ENCODE data around the gene FOXB2.
A peak's percentile ranks its signal among the peaks of the same experiment; 100 is the strongest.

The FOXB2 gene

DNA sequence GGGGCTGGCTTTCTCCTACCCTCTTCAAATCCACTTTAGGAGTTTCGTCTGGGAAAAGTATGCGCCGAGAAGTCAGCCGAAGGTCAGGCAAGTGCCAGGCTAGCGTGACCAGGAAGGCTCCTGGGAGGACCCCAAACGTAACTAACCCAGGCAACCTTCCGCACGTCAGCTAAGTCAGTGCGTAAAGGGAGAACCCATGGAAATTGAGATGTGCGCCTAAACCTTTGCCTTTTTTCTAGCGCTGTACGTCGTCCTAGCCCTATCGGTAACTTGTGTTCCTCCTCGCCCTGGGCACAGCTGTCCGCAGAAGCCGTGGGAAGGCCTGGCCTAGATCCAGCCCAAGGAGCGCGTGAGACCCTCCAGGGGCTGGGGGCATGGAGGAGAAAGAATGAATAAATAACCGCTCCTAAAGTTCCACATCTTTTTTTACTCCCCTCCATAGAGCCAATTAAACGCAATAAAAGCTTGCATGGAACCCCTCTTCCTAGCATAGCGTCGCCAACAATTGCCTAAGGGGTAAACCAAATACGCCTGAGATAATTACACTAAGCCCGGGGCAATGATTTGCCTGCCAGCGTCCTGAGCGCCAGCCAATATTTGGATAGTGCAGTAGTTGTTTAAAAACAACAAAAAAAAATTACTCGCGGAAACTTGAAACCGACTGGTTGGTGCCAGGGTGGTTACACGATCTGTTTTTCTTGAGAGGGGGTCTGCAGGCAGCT, 4.0 kb upstream of the FOXB2 start:
- Histone ChIP-seq H3K4me3 (no peak overlapping the region), H3K27ac (no peak overlapping the region)

GRCh38 chr9:77016121-77016525, 3.3 kb upstream of the FOXB2 start:
- Histone ChIP-seq H3K27ac (no peak overlapping the region), H3K4me3 (no peak overlapping the region)

DNA sequence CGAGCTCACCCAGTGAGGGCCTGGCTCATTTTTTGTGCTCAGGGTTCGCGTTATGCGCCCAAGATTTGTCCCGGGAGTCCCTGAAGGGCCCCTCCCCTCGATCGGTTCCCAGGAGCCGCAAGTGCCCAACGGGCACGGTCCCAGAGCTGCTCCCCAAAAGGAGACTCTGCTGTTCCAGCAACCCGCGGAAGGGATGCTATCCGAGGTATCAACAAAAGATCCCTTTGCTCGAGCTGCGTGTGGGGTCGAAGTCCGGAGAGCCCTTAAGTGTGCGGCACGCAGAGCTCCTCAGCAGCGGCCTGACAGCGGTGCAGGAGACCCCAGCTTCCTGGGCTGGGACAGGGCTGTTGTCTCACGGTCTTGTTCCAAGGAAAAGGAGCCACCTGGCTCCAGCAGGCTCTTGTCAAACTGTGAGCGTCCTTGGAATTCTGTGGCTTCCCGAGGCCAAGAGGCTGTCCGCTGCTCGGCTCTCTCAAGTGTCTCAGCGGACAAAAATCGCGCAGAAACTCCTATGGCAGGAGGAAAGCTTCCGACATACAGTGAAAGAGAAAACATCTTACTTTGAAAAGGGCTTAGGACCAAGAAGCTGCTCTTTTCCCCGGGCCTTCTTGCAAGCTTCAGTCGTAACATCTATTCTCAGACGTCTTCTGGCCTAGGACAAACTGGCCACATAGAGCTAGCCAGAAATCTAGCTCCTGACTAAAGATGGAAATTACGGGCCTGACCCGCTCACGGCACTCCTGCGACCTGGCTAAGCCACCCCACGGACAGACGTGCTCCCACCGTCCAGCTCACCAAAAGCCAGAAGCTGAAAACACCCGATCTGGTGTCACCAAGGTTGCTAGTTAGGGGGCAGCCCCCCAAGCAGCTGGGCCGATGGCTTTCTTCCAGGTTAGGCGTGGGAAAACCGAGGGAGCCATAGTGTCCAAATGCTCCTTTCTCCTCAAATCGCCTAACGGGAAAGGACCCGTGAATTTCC, 2.6 kb upstream of the FOXB2 start:
- no peak overlapping the region for H3K27ac ChIP-seq

DNA sequence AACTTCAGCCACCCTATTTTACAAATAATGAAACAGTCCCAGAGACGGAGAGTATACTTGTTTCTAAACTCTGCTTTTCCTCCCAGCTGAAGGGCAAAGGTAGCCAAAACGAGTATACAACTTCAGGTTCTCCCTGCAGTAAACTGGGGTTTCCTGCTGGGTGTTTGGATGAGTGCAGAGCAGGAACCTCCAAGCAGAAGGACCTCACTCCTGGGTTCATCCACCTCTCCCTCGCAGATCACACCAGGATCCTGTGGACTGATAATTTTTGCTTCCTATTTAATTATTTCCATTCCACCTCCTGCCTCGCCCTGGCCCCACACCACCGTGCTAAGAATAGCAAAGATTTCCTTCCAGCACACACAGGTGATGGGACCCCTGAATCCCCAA, 2.0 kb upstream of the FOXB2 start:
- Histone ChIP-seq H3K27ac (no peak overlapping the region), H3K4me3 (no peak overlapping the region)

More for the DNA sequence above, 2.6 kb upstream of the FOXB2 start:
- H3K4me3 ChIP-seq, result no peak overlapping the region

GRCh38 chr9:77018058-77018968, 1.1 kb upstream of the FOXB2 start:
- H3K4me3 ChIP-seq, result no peak overlapping the region
- no peak overlapping the region for H3K27ac ChIP-seq

DNA sequence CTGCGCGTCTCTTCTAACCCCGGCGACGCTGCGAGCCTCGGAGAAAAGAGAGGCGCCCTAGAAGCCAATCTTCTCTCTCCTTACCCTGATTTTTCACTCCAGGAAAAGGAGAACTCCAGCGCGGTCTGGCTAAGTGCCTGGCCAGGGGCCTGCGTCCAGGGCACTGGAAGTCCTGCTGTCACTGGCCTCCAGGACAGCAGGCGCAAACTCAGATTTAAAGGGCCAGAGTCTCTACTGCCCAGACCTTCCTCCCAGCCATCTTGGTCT, 553 bp upstream of the FOXB2 start:
- H3K27ac ChIP-seq, result no peak overlapping the region
- no peak overlapping the region for H3K4me3 ChIP-seq

GRCh38 chr9:77019926-77020412, 514 bp downstream of the FOXB2 start:
- Histone ChIP-seq H3K27ac (no peak overlapping the region), H3K4me3 (peak overlapping the region in 1 of 7 experiments; percentile 12)

DNA sequence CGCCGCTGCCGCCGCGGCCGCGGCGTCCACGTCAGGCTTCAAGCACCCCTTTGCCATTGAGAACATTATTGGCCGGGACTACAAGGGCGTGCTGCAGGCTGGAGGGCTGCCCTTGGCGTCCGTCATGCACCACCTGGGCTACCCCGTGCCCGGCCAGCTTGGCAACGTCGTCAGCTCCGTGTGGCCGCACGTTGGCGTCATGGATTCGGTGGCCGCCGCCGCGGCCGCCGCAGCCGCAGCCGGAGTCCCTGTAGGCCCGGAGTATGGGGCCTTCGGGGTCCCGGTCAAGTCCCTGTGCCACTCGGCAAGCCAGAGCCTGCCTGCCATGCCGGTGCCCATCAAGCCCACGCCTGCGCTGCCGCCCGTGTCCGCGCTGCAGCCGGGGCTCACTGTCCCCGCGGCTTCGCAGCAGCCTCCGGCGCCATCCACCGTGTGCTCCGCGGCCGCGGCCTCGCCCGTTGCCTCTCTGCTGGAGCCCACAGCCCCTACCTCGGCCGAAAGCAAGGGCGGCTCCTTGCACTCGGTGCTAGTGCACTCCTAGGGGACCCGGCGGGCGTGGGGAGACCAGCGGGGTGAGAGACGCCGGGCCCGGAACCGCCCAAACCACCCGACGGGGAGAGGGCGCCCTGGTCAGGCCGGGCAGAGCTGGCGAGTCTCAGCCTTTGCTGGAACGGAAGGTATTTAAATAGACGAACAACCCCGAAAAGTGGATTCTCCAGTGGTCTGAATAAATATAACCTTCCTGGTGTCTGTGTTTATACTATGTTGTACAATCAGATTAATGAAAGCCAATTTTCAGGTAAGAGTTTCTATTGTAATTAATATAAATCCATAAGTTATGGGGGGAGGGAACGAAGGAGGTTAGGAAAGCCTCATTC, 1.2 kb downstream of the FOXB2 start:
- H3K27ac ChIP-seq, result no peak overlapping the region
- peak overlapping the region in 1 of 7 experiments; percentile 12 for H3K4me3 ChIP-seq

DNA sequence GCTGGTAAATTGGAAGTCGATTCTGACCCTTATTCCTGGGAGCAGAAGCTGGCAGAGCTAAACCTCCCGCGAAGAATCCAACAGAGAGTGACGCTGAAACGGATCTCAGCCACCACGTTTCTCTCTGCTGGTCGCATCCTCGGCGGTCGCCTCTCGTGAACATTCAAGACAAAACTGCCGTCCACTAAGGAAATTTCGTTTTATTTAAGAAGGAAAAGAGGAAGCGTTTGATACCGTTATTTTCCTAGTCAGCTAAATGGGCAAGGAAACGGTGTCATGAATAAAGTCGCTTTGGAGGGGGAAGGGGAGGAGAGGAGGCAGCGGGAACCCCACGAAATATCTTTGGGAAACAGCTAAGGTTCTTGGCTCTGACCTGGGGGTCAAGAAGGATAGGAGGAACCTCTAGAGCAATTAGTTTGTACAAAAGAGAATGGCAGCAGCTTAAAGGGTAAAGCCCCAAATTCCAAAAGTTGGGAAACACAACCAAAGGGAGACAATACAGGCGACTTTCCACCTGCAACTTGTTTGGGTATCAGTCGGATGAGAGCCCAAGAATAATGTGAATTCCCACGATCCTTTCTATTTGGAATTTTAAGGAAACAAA, 1.9 kb downstream of the FOXB2 start:
- no peak overlapping the region for H3K4me3 ChIP-seq
- H3K27ac ChIP-seq, result no peak overlapping the region

DNA sequence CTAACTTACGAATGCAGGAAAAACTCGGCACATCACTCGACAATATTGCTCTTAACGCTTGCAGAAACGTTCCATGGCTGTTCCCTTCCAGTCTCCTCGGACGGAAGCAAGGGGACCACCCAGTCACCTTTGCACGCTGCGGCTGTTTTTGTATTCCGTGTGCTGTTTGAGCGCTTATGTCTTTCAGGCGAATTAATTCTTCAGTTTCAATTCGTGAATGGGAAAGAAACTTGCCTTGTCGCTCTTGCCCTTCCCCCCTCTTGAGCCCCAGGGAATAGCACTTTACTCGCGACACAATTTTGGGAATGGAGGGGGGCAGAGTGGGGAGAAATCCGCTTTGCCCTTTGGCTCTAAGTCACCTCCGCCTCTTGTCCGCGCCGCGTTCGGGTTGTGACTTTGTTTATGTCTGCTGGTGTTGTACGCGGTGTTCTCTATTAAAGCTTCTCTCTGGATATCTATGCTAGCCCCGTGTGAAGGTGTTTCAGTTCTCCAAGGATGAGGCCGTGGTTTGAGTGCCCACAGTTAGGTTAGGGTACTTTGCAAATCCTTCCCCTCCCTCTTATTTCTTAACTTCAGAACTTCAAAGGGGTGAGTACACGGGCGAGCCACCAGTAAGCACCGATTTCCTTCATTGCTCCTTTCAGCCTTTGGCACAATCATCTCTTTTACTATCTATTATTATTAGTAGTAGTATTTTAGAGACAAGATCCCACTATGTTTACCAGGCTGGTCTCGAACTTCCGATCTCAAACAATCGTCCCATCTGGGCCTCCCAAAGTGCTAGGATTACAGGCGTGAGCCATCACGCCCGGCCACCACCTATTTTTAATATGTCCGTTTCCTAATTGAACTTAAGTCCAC, 2.7 kb downstream of the FOXB2 start:
- no peak overlapping the region for H3K4me3 ChIP-seq
- H3K27ac ChIP-seq, result no peak overlapping the region

DNA sequence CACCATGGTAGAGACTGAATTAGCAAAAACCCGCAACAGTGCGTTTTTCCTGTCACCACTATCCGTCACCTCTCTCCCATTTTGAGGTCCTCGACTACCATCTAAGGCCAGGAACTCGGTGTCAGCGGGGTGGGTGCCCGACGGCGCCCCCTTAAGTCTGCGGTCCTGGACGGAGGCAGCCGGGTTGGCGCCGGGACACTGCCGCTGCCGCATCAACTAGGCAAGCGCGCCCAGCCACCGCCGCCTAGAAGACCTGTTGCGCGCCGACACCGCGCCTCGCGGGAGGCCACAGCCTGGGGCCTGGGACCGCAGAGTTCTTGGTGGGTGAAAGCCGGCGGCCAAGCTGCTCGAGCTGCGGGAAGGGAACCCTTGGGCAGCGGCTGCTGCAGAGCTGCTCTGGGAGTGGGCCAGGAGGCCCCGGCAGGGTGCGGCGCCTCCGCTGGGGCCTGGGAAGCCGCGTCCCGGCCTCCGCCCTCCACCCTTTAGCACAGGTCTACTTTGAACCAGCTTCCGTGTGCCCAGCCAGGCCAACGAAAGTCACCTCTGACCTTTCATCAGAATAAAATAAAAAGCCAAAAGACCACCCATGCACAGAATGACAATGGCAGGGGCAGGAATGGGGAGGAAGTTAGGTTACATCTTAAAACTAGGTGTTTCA, 3.5 kb downstream of the FOXB2 start:
- Histone ChIP-seq H3K27ac (no peak overlapping the region), H3K4me3 (no peak overlapping the region)

GRCh38 chr9:77023726-77024125, 4.3 kb downstream of the FOXB2 start:
- Histone ChIP-seq H3K27ac (no peak overlapping the region), H3K4me3 (no peak overlapping the region)

- Histone ChIP-seq H3K4me3 (no peak overlapping the region), H3K27ac (no peak overlapping the region)
Observed at GRCh38 chr9:77024776-77025545, 5.5 kb downstream of the FOXB2 start.

- Histone ChIP-seq H3K27ac (no peak overlapping the region), H3K4me3 (no peak overlapping the region)
Observed at GRCh38 chr9:77028478-77028877, 9.0 kb downstream of the FOXB2 start.

DNA sequence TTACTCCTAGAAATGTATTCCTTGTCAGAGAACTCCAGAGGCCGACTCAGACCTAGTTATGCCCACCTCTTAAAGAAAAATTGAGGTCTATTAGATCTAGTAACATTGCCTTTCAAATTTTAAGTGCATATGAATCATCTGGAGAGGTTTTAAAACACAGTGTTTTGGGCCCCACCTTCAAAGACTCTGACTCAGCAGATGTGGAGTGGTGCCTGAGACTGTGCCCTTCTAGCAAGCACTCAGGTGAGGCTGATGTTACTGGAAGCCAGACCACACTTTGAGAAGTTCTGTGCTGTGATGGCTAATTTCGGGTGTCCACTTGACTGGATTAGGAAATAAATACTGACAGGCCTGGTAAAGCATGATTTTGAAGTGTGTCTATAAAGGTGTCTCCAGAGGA, 10.6 kb downstream of the FOXB2 start:
- H3K4me3 ChIP-seq, result no peak overlapping the region
- H3K27ac ChIP-seq, result no peak overlapping the region

DNA sequence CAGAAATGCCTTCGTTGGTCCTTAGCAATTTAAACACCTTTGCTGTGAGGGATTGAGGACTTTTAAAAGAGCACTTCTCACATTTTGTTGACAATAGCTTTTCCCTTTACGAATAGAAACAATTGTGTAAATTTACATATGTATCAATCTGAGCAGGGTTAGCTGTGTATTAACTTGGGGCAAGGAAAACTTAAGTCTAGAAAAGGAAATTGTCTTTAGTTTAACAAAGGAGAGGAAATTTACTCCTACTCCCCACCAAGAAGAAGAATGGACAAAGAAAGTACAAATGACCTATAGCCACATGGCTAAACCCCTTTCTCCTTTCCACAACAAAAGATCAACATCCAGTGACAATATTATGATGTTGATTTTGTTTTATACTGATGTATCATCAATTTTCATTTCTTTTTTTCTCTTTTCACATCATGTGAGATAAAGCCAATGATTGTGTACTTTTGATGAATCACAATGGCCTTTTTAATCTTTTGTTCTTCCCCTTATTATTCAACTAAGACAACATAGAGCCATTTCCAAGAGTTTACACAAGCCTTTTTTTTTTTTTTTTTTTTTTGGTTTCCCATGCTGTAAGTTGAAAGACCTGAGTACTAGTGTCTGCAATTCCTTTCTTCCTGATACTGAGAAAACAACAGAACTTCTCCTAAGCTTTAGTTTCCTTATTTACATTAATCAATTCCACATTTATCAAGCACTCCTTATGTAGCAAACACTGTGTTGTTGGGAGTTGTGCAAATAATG, 19.0 kb downstream of the FOXB2 start:
- H3K27ac ChIP-seq, result no peak overlapping the region

More for the DNA sequence above, 19.0 kb downstream of the FOXB2 start:
- H3K4me3 ChIP-seq, result no peak overlapping the region

Data from skin epidermis (tissue), 12 donors.